ENCODE data around the gene HSD3B2.

- TF ChIP-seq CTCF (conservative IDR thresholded peaks at IDR 0.05; ENCODE audit: low read depth, low read length), result no peak
- TF ChIP-seq EZH2 (IDR thresholded peaks at IDR 0.05; ENCODE audit: borderline replicate concordance, low read depth, low read length, poor library complexity, severe bottlenecking), result no peak
Observed at GRCh38 chr1:119430486-119430885, 15.5 kb downstream of the HSD3B2 start.
